ENCODE data around the gene SAP130.

DNA sequence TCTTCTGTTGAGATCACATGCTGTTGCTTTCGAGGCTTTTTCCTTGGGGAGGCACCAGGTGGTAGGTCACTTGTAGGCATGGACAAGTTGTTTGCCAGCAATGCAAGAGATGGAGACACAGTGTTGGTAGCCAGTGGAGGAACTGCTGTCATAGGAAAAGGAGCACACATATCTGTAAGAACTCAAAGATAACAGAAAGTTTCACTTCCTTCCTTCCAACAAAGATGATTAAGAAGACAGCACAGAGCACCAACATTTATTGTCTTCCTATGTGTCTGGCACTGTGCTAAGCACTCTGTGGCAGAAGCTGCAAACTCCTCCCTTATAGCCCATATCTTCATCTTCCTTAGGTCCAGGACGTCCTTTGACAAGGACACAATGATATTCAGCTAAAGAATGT is 77.6 kb downstream of the SAP130 start:
- TF ChIP-seq POLR2A (IDR thresholded peaks at IDR 0.05) (no peak), CTCF (IDR thresholded peaks at IDR 0.05) (no peak)
